Measurements from ENCODE around the gene SIK2. TPM values are rescaled to one million over a fixed set of nuclear protein-coding genes. Genes with fewer than 3 reads are reported as not detected.

SIK2 gene
- total RNA-seq, 1 donor from 2014 or later, result 8.2 TPM

DNA sequence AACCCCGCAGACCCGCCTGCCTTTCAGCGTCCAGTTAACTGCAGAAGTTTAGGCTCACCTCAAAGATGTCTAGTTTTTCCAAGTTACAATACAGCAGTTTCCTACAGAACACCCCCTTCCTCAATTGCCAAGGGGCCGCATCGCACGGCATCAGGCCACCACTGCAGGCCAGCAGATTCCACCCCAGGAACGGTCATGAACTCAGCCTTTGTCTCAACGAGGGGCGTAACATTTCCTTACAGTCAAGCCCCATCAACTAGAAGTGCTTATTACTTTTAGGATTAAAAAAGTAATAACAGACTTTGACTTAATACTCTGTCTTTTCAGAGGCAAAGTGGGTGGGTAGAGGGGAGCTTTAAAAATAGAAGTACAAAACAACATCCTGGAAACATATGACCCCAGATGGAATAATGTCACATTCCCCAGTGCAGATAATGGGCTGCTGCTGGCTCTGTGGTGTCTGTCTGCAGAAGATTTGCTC, 127.6 kb downstream of the SIK2 start:
- peaks cover 11 to 20% of the 10 kb centered on the region in 2 donors for H3K36me3 ChIP-seq
- intact Hi-C loops (cut with DNase I), result loop anchor here (2.0 to 10.0 kb wide), 2 partner anchors 37 to 405 kb away; partner anchors contain the start of gene PPP2R1B
- H3K4me3 ChIP-seq, result no peak overlapping the region
- TF ChIP-seq, protein P1, sequence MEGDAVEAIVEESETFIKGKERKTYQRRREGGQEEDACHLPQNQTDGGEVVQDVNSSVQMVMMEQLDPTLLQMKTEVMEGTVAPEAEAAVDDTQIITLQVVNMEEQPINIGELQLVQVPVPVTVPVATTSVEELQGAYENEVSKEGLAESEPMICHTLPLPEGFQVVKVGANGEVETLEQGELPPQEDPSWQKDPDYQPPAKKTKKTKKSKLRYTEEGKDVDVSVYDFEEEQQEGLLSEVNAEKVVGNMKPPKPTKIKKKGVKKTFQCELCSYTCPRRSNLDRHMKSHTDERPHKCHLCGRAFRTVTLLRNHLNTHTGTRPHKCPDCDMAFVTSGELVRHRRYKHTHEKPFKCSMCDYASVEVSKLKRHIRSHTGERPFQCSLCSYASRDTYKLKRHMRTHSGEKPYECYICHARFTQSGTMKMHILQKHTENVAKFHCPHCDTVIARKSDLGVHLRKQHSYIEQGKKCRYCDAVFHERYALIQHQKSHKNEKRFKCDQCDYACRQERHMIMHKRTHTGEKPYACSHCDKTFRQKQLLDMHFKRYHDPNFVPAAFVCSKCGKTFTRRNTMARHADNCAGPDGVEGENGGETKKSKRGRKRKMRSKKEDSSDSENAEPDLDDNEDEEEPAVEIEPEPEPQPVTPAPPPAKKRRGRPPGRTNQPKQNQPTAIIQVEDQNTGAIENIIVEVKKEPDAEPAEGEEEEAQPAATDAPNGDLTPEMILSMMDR (IDR thresholded peaks at IDR 0.05), result no peak
- no peak for DNase-seq (ENCODE audit: low spot score in 2 of 2)
- peaks cover 25 to 41% of the 10 kb centered on the region in 2 donors for H3K4me1 ChIP-seq
- H3K27ac ChIP-seq, result peak overlapping the region; percentile 17 to 46
- H3K27me3 ChIP-seq, result no peaks in the 10 kb centered on the region
- no peaks in the 10 kb centered on the region for H3K9me3 ChIP-seq

DNA sequence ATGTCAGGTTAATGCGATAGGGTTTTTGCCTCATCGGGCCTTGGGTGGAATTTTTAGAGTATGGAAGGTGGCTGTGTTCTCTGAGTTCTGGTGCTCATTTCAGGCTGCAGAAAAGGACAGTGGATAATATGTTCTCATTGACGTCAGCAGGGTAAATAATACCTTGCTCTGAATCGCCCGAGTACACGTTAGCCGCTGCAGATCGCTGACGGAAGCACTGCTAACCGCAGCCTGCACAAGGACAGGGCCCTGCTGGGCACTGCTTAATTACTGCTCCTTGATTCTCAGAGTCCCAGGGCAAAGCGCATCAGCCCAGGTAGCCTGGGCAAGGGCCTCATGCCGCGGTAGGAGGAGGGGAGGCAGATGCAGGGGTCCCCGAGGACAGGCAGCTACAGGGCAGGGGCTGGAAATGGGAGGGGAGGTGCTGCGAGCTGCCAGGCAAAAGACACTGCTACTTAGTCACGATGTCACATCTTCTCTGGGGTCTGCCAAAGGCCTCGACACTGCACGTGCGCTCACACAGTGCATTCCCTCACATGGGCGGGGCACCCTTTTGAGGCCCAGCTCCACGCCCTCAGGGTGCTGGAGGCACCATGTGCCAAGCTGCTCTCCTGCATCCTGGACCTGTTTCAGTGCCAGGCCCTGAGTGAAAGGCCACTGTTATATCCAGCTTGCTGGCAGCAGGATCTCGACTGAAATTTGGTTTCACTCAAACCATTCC, 128.8 kb downstream of the SIK2 start:
- Histone ChIP-seq H3K27me3 (no peaks in the 10 kb centered on the region), H3K27ac (peak overlapping the region; percentile 91 to 97), H3K9me3 (no peaks in the 10 kb centered on the region), H3K4me1 (peaks cover 27 to 50% of the 10 kb centered on the region in 2 donors), H3K36me3 (peaks cover 7 to 17% of the 10 kb centered on the region in 2 donors), H3K4me3 (no peak overlapping the region)
- DNase-seq (ENCODE audit: low spot score in 2 of 2), result no peak
- TF ChIP-seq, protein P1 (IDR thresholded peaks at IDR 0.05), result no peak
- intact Hi-C loops (cut with DNase I), result loop anchor here (2.0 to 10.0 kb wide), 2 partner anchors 36 to 406 kb away; partner anchors contain the start of gene PPP2R1B

DNA sequence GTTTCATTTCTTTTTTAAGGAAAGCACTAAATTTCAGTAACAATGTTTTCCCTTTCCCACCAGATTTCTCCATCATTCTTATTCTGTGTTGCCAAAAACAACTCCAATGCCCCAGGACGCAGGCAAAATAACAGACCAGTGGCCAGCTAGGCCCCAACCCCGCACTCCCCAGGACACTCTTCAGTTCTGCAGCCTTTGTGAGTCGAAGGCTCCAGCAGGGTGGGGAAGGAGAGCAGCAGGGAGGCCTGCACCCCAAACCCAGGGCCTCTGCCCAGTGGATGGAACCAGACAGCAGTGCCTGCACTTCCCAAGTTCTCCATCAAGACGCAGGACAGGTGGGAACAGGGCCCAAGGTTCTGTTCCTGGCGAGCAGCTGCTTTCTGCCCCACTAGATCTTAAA, 129.6 kb downstream of the SIK2 start:
- Histone ChIP-seq H3K27me3 (no peaks in the 10 kb centered on the region), H3K4me1 (peaks cover 35 to 58% of the 10 kb centered on the region in 2 donors), H3K9me3 (no peaks in the 10 kb centered on the region), H3K27ac (peak overlapping the region; percentile 91 to 97), H3K4me3 (no peak overlapping the region), H3K36me3 (peaks cover 3 to 9% of the 10 kb centered on the region in 2 donors)
- TF ChIP-seq, protein P1 (IDR thresholded peaks at IDR 0.05), result no peak
- DNase-seq (ENCODE audit: low spot score in 2 of 2), result no peak
- intact Hi-C loops (cut with DNase I), result loop anchor here (2.0 to 10.0 kb wide), 3 partner anchors 35 to 407 kb away; partner anchors contain the start of gene PPP2R1B

DNA sequence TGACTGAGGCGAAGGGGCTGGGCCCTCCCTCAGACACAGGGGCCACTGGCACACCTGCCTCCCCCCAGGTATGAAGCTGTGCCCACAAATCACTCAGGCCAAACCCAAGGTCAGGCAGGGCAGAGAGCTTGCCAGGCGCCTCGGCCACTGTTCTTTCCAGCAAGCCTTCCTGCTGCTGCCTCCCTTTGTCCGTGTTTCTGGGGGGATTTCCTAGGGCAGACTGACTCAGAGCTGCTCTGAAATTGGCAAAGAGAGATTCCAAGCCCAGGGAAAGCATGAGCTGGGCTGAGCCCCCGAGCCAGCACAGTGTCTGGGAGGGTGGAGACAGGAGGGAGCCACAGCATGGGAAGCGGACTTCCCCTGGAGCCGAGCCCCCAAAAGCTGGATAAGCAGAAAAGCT, 130.8 kb downstream of the SIK2 start:
- H3K9me3 ChIP-seq, result no peaks in the 10 kb centered on the region
- peak overlapping the region; percentile 91 to 97 for H3K27ac ChIP-seq
- TF ChIP-seq, protein P1 (IDR thresholded peaks at IDR 0.05), result no peak
- H3K36me3 ChIP-seq, result no peaks in the 10 kb centered on the region
- no peak overlapping the region for H3K4me3 ChIP-seq
- H3K27me3 ChIP-seq, result no peaks in the 10 kb centered on the region
- peak in 1 of 2 donors; percentile 89 for DNase-seq (ENCODE audit: low spot score in 2 of 2)
- intact Hi-C loops (cut with DNase I), result loop anchor here (2.0 to 10.0 kb wide), 2 partner anchors 182 to 408 kb away; no protein-coding TSS in a partner anchor
- peaks cover 41 to 69% of the 10 kb centered on the region in 2 donors for H3K4me1 ChIP-seq

DNA sequence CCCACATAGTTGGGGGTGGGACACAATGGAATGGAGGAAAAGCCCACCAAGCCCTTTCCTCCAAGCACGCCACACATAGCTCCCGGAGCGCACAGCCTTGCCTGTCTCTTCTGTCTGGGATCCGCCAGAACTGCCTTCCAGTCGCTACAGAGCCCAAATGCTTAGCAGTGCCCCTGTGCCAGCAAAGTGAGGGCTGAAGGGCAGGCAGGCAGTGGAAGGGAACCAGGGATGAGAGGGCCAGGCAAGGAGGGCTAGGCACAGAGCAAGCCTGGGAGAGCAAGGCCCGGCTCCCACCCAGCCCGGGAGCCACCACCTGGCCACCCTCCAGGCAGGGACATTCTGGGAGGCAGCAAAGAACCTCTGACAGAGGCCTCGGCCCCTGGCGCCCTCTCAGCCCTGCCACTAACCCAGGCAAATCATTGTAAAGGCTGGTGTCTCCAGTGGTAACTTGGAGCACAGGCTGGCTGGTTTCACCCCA, 131.4 kb downstream of the SIK2 start:
- Histone ChIP-seq H3K4me3 (no peak overlapping the region), H3K36me3 (no peaks in the 10 kb centered on the region), H3K9me3 (no peaks in the 10 kb centered on the region), H3K4me1 (peaks cover 41 to 75% of the 10 kb centered on the region in 2 donors), H3K27me3 (no peaks in the 10 kb centered on the region), H3K27ac (peak overlapping the region; percentile 91 to 97)
- DNase-seq (ENCODE audit: low spot score in 2 of 2), result no peak
- TF ChIP-seq, protein P1 (IDR thresholded peaks at IDR 0.05), result no peak
- intact Hi-C loops (cut with DNase I), result loop anchor here (2.0 to 10.0 kb wide), 2 partner anchors 181 to 409 kb away; no protein-coding TSS in a partner anchor

Measured in ascending aorta (tissue), 2 donors.